HCT116 (cell line): ENCODE results near the gene TSTD2.

Source experiments
- CTCF ChIP-seq, 3 experiments: fragments of 200-600 bp in 1 of 3; sonication (generic) in 1 of 3; IDR thresholded peaks in 2 of 3; conservative IDR thresholded peaks in 1 of 3; 2 replicates each; pipeline ENCODE4 v1.5.1; 2012 to 2017; ENCODE audit warnings: low read depth in 2 of 3, low read length in 2 of 3, antibody characterized with exemption in 1 of 3, borderline replicate concordance in 1 of 3, control low read depth in 1 of 3, mild to moderate bottlenecking in 1 of 3, mixed read lengths in 1 of 3, mixed run types in 1 of 3, moderate library complexity in 1 of 3; ENCODE audit not compliant: insufficient read depth in 1 of 3
- EGR1 ChIP-seq: IDR thresholded peaks from 2 replicates; pipeline ENCODE4 v1.6.1; 2012; ENCODE audit warnings: low read depth
- POLR2A ChIP-seq: IDR thresholded peaks from 2 replicates; pipeline ENCODE4 v1.7.0; 2011; ENCODE audit warnings: borderline replicate concordance; ENCODE audit not compliant: insufficient read depth, insufficient read length; ENCODE audit errors: extremely low read depth
- POLR2AphosphoS5 ChIP-seq: IDR thresholded peaks from 2 replicates; pipeline ENCODE4 v1.6.1; 2011; ENCODE audit warnings: mild to moderate bottlenecking, low read depth, low read length, moderate library complexity
- ZBTB33 ChIP-seq: IDR thresholded peaks from 2 replicates; pipeline ENCODE4 v1.6.1; 2011; ENCODE audit warnings: mild to moderate bottlenecking, low read length, moderate library complexity; ENCODE audit not compliant: insufficient replicate concordance; ENCODE audit errors: extremely low read depth

- TF ChIP-seq CTCF (IDR thresholded peaks at IDR 0.05 in 2 of 3, conservative IDR thresholded peaks at IDR 0.05 in 1 of 3; ENCODE audit: borderline replicate concordance in 1 of 3, insufficient read depth in 1 of 3, low read depth in 2 of 3, low read length in 2 of 3) = no peak
- TF ChIP-seq POLR2AphosphoS5 = no peak
- TF ChIP-seq ZBTB33 = no peak
- TF ChIP-seq POLR2A = no peak
- no peak for TF ChIP-seq EGR1
Measured at GRCh38 chr9:97572892-97573365, 60.2 kb downstream of the TSTD2 start.
